Memory B cell (primary cell): ENCODE data around the gene CRYZ.
"Not testable (repeated sequence)": the region's sequence is repeated elsewhere in the genome, so short reads cannot be mapped to it uniquely, and the experiment has no call there.

ENCODE experiments used
- ATAC-seq: fragments of 150-1000 bp; cut with Tn5 transposase; 2 replicates; pipeline ENCODE4 v1.10.0; 2021; ENCODE audit warnings: low read depth, mild to moderate bottlenecking, moderate library complexity
- DNase-seq, 2 donors: peaks; one replicate each; pipeline ENCODE4 v3.0.0; 2022; ENCODE audit warnings: low spot score in 2 of 2
- H3K27ac Mint-ChIP-seq: one replicate; pipeline ENCODE4 v1.8.0; 2022; ENCODE audit warnings: mild to moderate bottlenecking, moderate library complexity, mixed read lengths
- H3K27me3 Mint-ChIP-seq: one replicate; pipeline ENCODE4 v1.8.0; 2022; ENCODE audit warnings: mixed read lengths
- H3K36me3 Mint-ChIP-seq: one replicate; pipeline ENCODE4 v1.8.0; 2022; ENCODE audit warnings: mild to moderate bottlenecking, mixed read lengths
- H3K4me1 Mint-ChIP-seq: one replicate; pipeline ENCODE4 v1.8.0; 2022; ENCODE audit warnings: mixed read lengths
- H3K4me3 Mint-ChIP-seq: one replicate; pipeline ENCODE4 v1.8.0; 2022; ENCODE audit warnings: mild to moderate bottlenecking, moderate library complexity, mixed read lengths
- H3K9me3 Mint-ChIP-seq: one replicate; pipeline ENCODE4 v1.8.0; 2022; ENCODE audit warnings: mixed read lengths

The CRYZ gene

GRCh38 chr1:74748960-74749359, 16.1 kb upstream of the CRYZ start:
- DNase-seq (no peak), ATAC-seq (no peak)
- Mint-ChIP-seq H3K27me3 (no peaks in the 10 kb centered on the region), H3K4me3 (no peak overlapping the region), H3K9me3 (no peaks in the 10 kb centered on the region), H3K36me3 (peaks cover 53% of the 10 kb centered on the region), H3K4me1 (peaks cover 2% of the 10 kb centered on the region), H3K27ac (no peak overlapping the region)

- H3K36me3 Mint-ChIP-seq, result peaks cover 62% of the 10 kb centered on the region
- DNase-seq, ATAC-seq, H3K4me3 Mint-ChIP-seq, H3K27me3 Mint-ChIP-seq, H3K27ac Mint-ChIP-seq, H3K4me1 Mint-ChIP-seq, H3K9me3 Mint-ChIP-seq: not testable (repeated sequence)
Observed at GRCh38 chr1:74745247-74745646, 12.4 kb upstream of the CRYZ start.

GRCh38 chr1:74740307-74740980, 7.6 kb upstream of the CRYZ start:
- not testable (repeated sequence) for H3K27ac Mint-ChIP-seq, ATAC-seq, H3K4me1 Mint-ChIP-seq, H3K27me3 Mint-ChIP-seq, H3K4me3 Mint-ChIP-seq, DNase-seq, H3K9me3 Mint-ChIP-seq
- peaks cover 49% of the 10 kb centered on the region for H3K36me3 Mint-ChIP-seq

GRCh38 chr1:74737333-74737732, 4.5 kb upstream of the CRYZ start:
- H3K27ac Mint-ChIP-seq, result no peak overlapping the region
- peaks cover 36% of the 10 kb centered on the region for H3K36me3 Mint-ChIP-seq
- no peaks in the 10 kb centered on the region for H3K27me3 Mint-ChIP-seq
- H3K9me3 Mint-ChIP-seq, result peaks cover 2% of the 10 kb centered on the region
- ATAC-seq (no peak), DNase-seq (no peak)
- peaks cover 11% of the 10 kb centered on the region for H3K4me1 Mint-ChIP-seq
- H3K4me3 Mint-ChIP-seq, result no peak overlapping the region

GRCh38 chr1:74733604-74734484, 994 bp upstream of the CRYZ start:
- ATAC-seq (peak; percentile 65), DNase-seq (peak; percentile 33 to 54)
- H3K27me3 Mint-ChIP-seq, result no peaks in the 10 kb centered on the region
- H3K36me3 Mint-ChIP-seq, result peaks cover 11% of the 10 kb centered on the region
- H3K27ac Mint-ChIP-seq, result peak overlapping the region; percentile 95
- H3K4me1 Mint-ChIP-seq, result peaks cover 22% of the 10 kb centered on the region
- H3K9me3 Mint-ChIP-seq, result no peaks in the 10 kb centered on the region
- peak overlapping the region; percentile 99 for H3K4me3 Mint-ChIP-seq

GRCh38 chr1:74732071-74732946, 541 bp downstream of the CRYZ start:
- Mint-ChIP-seq H3K36me3 (peaks cover 12% of the 10 kb centered on the region), H3K27ac (peak overlapping the region; percentile 95), H3K4me3 (peak overlapping the region; percentile 99), H3K4me1 (peaks cover 22% of the 10 kb centered on the region)
- ATAC-seq, result peak; percentile 2
- not testable (repeated sequence) for H3K27me3 Mint-ChIP-seq, H3K9me3 Mint-ChIP-seq
- DNase-seq, result peak in 1 of 2 donors; percentile 1

- Mint-ChIP-seq H3K4me3 (peak overlapping the region; percentile 53), H3K9me3 (peaks cover 1% of the 10 kb centered on the region), H3K36me3 (peaks cover 18% of the 10 kb centered on the region), H3K4me1 (peaks cover 22% of the 10 kb centered on the region), H3K27ac (peak overlapping the region; percentile 68), H3K27me3 (no peaks in the 10 kb centered on the region)
- DNase-seq (no peak), ATAC-seq (no peak)
Observed at GRCh38 chr1:74731399-74732052, 1.3 kb downstream of the CRYZ start.

GRCh38 chr1:74729741-74730478, 2.9 kb downstream of the CRYZ start:
- DNase-seq, result no peak
- Mint-ChIP-seq H3K27me3 (no peaks in the 10 kb centered on the region), H3K27ac (peak overlapping the region; percentile 29), H3K4me1 (peaks cover 18% of the 10 kb centered on the region), H3K4me3 (no peak overlapping the region), H3K9me3 (peaks cover 1% of the 10 kb centered on the region), H3K36me3 (peaks cover 25% of the 10 kb centered on the region)
- ATAC-seq, result no peak

- Mint-ChIP-seq H3K27me3 (no peaks in the 10 kb centered on the region), H3K4me3 (no peak overlapping the region), H3K27ac (no peak overlapping the region), H3K36me3 (peaks cover 32% of the 10 kb centered on the region), H3K4me1 (peaks cover 12% of the 10 kb centered on the region), H3K9me3 (peaks cover 1% of the 10 kb centered on the region)
- ATAC-seq (no peak), DNase-seq (no peak)
Observed at GRCh38 chr1:74728736-74729135, 4.1 kb downstream of the CRYZ start.

- Mint-ChIP-seq H3K4me1 (peaks cover 6% of the 10 kb centered on the region), H3K27ac (no peak overlapping the region), H3K27me3 (no peaks in the 10 kb centered on the region), H3K9me3 (peaks cover 1% of the 10 kb centered on the region), H3K36me3 (peaks cover 41% of the 10 kb centered on the region), H3K4me3 (no peak overlapping the region)
- DNase-seq, result no peak
- ATAC-seq, result no peak
Observed at GRCh38 chr1:74726063-74726462, 6.8 kb downstream of the CRYZ start.

- H3K4me1 Mint-ChIP-seq, result peaks cover 3% of the 10 kb centered on the region
- no peaks in the 10 kb centered on the region for H3K9me3 Mint-ChIP-seq
- ATAC-seq (no peak), DNase-seq (no peak)
- H3K36me3 Mint-ChIP-seq, result peaks cover 28% of the 10 kb centered on the region
- H3K27me3 Mint-ChIP-seq, result no peaks in the 10 kb centered on the region
- no peak overlapping the region for H3K4me3 Mint-ChIP-seq
- H3K27ac Mint-ChIP-seq, result no peak overlapping the region
Observed at GRCh38 chr1:74717626-74718025, 15.2 kb downstream of the CRYZ start.

- Mint-ChIP-seq H3K36me3 (peaks cover 24% of the 10 kb centered on the region), H3K4me1 (peaks cover 3% of the 10 kb centered on the region), H3K4me3 (no peak overlapping the region), H3K27ac (no peak overlapping the region), H3K9me3 (no peaks in the 10 kb centered on the region), H3K27me3 (no peaks in the 10 kb centered on the region)
- ATAC-seq (no peak), DNase-seq (no peak)
Observed at GRCh38 chr1:74716822-74717221, 16.0 kb downstream of the CRYZ start.

GRCh38 chr1:74715806-74716205, 17.0 kb downstream of the CRYZ start:
- H3K27me3 Mint-ChIP-seq, result no peaks in the 10 kb centered on the region
- peaks cover 23% of the 10 kb centered on the region for H3K36me3 Mint-ChIP-seq
- no peak overlapping the region for H3K4me3 Mint-ChIP-seq
- H3K4me1 Mint-ChIP-seq, result no peaks in the 10 kb centered on the region
- H3K27ac Mint-ChIP-seq, result no peak overlapping the region
- no peak for ATAC-seq
- DNase-seq, result no peak
- no peaks in the 10 kb centered on the region for H3K9me3 Mint-ChIP-seq
